ENCODE results near the gene PDE4D.

DNA sequence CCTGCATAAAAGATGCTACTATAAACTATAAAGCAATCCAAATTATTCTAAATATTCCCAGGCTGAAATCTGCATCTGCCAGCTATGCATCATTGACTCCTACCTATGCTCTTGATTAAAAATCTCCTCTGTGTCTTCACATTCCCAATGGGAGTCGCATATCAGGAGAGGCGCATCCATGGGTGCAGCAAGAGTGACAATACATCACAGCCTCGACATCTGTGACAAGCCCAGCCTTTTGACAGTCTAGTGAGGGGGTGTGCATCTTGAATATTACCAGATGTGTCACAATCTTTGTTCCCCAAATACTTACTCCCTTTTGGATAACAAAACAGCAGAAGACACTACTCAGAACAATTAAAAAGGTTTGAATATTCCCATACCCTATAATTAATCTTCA lies 171.8 kb downstream of the PDE4D start:
- TF ChIP-seq POLR2AphosphoS5 (IDR thresholded peaks at IDR 0.05; ENCODE audit: low read depth, low read length) (no peak), TAF1 (IDR thresholded peaks at IDR 0.05; ENCODE audit: borderline replicate concordance, low read depth, low read length) (no peak)
